HG02943 (cell line): ENCODE data around the gene PTPRN2.

Experiments
- ATAC-seq: cut with Tn5 transposase; IDR thresholded peaks from one replicate; pipeline ENCODE4 v1.9.1; 2021; ENCODE audit warnings: mild to moderate bottlenecking, low read depth, moderate library complexity; ENCODE audit not compliant: unreplicated experiment

PTPRN2 gene

DNA sequence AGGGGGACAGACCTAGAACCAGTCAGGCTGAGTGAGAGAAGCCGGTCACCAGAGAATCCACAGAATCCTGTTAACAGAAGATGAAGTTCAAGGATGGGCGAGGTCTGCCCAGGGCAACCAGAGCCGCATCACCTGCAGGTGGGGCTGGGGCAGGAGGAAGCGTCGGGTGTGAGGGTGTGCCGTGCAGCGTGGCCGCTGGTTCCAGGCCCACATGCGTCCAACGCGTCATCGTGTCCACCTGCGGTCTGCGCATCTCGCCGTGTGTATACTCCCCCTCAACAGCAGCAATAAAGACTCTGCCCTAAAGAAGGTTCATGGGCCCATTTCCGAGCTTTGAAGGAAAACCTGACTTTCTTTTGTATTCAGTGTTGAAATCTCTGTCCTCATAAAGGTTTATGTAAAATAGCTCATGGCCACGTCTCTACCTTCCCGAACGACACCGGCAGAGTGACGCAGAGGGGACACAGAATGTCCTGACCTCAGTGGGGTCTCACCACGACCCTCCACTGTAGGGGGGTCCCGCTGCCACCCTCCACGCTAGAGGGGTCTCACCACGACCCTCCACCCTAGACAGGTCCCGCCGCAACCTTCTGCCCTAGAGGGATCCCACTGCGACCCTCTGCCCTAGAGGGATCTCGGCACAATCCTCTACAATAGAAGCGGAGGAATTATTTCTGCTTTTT, 446.9 kb downstream of the PTPRN2 start:
- ATAC-seq = no peak

DNA sequence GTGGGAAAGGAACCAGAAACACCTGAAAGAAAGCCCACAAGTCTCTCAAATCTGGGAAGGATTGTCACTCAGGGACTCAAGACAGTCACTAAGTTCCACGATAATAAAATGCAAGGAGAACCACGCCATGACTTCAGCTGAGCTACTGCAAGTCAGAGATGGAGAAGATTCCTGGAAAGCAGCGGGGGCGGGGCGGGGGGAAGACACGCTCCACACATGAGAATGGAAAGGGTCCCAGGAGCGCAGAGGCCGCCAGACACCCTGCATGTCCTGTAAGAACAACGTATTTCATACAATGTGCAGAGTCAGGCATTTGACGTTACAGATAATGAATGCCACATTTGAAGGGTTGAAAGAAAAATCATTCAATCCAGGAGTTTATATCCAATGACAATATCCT, 448.1 kb downstream of the PTPRN2 start:
- no peak for ATAC-seq

DNA sequence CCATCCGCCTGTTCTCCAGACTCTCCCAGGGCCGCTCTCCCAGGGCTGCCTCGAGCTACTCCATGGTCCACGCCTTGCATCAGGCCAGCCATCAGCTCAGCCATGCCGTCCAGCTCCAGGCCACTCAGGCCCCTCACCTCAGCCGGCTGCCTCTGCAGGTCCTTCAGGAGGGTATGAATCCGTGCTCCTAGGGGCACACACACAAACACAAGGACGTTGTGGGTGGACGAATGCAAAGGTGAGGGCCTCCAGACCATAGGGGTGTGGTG, 449.4 kb downstream of the PTPRN2 start:
- ATAC-seq = no peak

DNA sequence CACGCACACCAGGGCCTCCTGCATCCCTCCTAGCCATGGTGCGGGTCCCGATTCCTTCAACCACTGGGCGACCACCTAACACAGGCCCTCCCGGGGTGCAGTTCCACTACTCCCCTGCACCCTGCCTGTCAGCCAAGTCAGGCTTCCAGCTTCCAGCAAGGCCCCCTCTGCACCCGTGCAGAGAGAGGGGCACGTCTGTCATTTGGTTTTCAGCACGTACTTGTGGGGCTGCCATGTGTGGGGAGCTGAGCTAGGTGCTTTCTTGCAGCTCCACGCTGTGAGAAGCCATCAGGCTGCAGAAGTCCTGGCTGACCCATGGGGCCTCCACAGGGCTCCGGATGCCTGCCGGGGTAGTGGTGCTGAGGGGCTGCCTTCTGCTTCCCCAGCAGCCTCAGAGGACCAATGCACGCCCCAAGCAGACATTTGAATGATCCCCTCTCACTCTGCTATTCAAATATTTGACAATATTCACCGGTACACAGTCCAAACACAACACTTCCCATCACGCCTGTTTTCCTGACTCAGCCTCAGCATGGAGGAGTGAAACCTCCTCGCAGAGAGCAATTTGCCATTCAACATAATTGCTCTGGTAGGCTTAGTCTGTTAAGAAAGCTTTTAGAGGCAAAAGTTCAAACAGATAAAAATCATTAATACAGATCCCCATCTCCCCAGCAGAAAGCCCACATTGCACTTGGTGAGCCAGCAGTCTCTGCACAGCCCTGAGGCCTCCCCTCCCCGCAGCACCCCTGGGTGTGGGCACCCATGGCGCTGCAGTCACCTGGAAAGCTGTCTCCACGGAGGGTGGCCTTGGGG, 449.9 kb downstream of the PTPRN2 start:
- no peak for ATAC-seq

DNA sequence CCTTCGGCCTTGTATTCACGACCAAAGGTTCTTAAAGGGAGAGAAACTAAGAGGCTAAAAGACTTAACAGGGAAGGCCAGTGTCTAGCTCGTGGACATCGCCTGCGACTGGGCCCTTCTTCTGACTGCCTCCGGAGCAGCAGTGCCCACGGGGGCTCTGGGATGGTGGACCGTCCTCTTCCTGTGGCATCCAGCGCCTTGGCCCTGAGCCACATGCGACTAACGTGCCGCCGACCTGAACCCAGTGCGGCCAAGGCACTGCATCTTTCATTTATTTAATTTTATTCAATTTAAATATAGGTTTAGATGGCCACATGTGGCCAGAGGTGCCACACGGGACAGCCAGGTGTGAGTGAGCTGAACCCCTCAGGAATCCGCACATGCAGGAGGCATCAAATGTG, 451.7 kb downstream of the PTPRN2 start:
- no peak for ATAC-seq

DNA sequence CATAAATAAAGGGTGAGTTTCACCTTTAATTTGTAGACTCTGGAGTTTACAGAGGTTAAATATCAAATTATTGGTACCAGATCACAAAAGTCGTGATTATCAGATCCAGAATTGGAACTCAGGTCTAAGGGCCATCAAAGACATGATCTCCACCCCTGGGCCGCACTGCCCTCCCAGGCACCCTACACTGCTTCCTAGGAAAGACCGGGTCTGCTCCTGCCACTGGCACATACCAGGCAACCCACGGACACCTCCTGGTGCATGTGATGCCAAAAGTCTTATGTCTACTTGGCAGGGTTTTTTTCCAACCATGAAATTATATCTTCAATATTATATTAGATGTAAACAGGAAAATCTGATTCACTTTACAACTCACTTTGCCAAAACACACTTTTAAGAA, 452.8 kb downstream of the PTPRN2 start:
- no peak for ATAC-seq

DNA sequence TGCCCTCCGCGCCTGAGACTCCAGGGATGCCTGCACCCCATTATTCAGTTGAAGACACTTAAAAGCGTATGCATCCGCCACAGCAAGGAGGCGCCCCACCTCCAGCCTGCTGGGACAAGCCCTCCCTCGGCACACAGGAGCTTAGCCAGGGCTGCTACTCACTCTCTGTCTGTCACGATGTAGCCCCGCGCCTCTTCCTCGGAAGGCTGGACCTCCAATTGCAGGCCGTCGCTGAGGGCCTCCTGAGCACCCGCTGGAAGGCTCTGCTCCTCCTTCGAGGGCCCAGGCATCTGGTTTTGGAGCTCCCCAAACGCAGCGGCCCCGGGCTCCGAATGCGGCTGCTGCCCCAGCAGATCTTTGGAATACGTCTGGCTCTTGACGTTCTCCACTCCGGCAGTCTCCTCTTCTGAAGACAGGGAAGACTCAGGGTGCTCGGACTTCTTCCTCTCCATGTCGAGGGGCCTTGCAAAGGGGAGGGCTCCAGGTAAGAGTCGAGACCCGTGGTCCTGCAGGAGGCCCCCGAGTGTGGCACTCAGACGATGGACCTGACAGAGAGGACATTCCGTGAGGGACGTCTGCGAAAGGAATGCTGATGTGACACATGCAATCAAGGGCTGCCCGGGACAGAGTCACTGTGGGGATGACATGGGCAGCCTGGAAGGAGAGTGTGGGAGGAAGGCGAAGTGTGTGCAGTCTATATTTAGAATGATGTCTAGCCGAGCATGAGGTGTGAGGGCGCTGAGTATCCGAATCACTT, 453.9 kb downstream of the PTPRN2 start:
- ATAC-seq = no peak

DNA sequence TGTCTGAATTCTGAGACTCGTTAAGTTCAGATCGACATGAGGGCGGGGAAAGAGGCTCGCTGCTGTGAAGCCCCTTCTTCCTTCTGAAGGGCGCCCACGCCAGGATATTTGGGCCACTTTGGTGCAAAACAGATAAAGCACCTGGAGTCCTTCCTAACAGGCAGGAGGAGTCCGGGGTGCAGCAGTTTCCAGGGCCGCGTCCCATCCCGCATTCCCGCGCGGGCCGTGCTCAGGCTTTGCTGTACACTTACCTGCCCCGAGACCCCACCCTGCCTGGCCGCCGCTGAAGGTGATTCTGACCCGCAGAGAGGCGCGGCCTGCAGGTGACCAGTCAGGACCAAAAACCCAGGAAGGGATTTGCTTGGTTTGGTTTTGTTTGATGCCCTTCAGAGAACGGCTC, 454.6 kb downstream of the PTPRN2 start:
- no peak for ATAC-seq

DNA sequence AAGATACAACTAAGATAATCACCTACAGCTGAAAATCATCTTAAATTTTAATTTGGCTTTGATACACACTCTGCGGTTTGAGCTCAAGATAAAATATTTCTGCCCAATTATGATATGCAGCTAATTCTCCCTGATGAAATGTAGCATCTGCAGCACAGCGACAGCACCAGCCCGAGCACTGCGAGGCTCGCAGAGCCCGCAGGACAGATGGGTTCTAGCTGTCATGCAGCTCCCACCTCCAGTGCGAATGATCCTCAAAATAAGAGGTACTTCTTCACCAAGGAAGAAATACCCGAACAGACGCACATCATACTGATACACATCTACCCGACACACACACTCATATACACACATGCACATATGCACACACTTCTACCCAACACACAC, 457.6 kb downstream of the PTPRN2 start:
- ATAC-seq = no peak

DNA sequence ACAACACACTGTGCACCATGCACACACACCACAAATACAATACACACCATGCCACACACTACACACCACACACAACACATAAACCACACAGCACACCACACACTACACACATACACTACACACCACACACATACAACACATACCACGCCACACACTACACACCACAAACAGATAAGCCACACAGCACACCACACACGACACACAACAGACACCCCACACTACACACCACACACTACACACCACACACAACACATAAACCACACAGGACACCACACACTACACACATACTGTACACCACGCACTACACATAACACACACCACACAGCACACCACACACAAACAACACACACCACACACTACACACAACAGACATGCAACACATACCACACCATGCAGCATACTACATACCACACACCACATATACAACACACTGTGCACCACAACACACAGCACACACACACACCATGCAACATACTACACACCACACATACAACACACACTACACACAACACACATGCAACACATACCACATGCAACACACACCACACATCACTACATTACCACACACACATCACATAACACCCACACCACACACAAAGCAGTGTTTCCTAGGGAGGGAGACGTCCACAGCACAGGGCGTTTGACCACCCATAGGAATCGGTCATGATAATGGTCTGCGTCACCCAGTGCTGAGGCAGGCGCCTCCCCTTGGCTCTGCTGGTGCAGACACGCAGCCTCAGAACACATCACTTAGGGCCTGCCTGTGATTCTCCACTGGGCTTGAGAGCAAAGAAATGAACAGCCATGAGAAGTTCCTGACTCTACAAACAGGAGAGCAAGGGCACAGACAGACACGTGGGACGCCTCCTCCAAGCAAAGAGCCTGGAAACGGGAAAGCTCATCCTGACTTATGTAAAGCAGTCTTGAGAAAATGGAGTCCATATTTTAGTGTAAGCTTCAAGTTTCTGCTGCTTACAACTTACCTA, 458.3 kb downstream of the PTPRN2 start:
- ATAC-seq = no peak

DNA sequence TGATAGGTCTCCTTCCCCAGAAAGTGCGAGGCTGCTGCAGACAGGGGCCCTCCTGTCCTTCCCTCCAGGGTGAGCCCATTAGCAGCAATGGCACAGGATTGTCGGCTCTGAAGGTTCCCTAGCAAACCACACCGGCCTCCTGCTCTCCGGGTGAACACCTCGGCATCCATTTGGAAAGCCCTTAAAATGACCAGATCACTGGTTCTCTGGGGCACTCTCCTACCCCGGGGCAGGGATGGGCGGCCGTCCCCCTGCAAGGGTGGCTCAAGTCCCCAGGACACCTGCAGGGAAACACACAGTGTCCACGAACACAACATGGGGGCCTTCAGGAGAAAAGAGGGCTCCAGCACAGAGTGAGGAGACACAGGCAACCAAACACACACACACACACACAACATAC, 459.1 kb downstream of the PTPRN2 start:
- ATAC-seq = no peak

DNA sequence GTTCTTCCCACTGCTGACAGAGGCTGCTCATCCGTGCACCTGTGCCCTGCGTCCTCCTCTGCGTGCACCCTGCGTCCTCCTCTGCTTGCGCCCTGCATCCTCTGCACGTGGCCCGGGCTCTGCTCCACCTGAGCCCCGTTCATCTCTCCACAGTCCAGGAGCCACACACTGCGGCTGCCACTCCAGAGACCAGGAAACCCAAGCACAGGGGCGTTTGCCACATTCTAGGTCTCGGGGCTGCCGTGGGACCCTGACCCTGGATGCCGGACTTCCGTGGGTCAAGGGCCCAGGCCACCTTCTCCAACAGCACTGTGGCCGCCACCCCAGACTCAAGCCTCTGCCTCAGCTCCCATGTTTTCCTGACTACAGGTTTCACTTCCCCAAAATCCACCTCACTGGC, 460.4 kb downstream of the PTPRN2 start:
- ATAC-seq = no peak

DNA sequence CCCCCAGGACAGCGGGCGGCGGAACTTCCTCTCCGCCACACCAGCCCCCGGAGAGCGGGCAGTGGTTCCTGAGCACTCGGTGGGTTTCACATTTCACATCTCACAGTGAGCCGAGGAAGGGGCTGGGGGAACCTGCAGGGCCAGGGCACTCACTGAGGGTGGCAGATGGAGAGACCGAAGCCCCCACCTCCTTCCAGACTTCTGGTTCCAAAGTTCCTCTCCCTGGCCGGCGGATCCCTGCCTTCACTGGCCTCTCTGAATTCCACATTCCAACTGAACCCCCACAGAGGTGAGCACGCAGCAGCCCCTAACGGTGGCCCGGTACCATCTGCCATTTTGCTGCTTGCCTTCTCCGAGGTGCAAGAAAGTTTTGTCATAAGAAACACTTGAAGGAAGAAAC, 461.0 kb downstream of the PTPRN2 start:
- no peak for ATAC-seq

DNA sequence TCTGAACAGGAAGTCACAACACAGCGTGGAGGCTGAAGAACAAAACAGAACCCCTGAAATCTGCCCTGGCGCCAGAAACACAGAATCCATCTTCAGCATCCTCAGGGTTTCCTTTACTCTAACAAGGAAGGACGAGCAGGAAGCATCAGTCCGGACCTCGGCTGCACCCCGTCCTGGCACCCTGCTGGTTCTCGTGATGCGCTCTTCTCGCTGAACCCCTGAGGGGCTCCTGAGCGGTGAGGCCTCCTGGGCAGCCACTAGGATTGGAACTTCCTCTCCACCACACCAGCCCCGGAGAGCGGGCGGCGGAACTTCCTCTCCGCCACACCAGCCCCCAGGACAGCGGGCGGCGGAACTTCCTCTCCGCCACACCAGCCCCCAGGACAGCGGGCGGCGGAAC, 461.9 kb downstream of the PTPRN2 start:
- no peak for ATAC-seq

DNA sequence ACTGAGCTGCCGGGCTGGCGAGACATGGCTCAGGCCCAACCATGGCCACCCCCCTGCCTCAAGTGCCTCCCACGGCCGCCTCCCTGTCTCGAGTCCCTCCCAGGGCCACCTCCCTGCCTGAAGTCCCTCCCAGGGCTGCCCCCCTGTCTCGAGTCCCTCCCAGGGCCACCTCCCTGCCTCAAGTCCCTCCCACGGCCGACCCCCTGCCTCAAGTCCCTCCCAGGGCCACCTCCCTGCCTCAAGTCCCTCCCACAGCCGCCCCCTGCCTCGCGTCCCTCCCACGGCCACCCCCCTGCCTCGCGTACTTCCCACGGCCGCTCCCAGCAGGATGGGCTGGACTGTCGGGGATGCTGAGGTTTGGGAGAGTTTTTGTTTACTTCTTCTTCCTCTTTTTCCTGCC, 462.5 kb downstream of the PTPRN2 start:
- no peak for ATAC-seq

DNA sequence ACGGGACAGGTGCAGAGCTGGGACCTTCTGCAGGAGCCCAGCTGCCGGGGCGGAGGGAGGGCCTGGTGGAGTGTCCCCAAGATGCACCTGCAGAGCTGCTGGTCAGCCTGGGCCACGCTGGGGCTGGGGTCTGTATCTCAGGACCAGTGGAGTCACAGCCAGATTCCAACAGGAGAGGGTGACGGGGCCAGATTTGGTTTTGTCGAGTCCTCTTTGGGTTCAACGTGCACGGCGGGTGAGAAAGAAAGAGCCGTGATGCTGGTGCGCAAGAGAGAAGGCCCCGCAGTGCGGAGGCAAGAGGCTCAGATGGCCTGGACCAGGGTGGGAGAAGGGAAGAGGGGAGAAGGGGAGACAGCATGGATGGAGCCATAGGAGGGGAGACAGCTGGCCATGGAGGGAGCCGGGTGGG, 462.9 kb downstream of the PTPRN2 start:
- no peak for ATAC-seq

DNA sequence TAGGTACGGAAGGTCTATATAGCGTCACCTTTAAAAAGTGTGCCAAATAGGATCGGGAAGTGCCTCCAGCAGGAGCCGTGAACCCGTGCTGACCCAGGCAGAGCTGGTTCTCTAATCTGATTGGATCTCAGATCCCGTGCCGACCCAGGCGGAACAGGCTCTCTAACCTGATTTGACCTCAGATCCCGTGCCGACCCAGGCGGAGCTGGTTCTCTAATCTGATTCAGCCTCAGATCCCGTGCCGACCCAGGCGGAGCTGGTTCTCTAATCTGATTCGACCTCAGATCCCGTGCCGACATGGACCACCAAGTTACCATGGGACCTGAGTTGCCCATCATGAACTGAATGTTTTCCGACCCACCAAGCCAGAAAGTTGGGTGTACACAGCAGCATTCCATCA, 463.9 kb downstream of the PTPRN2 start:
- no peak for ATAC-seq

DNA sequence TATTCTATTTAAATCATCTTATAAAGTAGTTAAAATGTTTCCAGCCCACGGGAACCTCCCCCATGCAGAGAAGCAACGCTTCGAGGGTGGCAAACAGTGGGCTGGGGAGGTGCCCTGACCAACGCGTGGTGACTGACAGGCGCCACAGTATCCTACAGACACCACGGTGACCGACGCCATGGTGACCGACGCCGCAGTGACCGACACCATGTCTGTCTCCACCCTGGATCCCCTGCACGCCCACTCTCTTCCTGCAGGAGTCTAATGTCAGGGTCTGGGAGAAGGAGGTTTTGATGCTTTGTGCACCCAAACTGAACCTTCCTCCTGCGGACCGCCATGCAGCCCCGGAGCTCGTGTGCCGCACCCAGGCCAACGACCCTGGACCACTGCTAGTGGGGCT, 464.4 kb downstream of the PTPRN2 start:
- no peak for ATAC-seq

DNA sequence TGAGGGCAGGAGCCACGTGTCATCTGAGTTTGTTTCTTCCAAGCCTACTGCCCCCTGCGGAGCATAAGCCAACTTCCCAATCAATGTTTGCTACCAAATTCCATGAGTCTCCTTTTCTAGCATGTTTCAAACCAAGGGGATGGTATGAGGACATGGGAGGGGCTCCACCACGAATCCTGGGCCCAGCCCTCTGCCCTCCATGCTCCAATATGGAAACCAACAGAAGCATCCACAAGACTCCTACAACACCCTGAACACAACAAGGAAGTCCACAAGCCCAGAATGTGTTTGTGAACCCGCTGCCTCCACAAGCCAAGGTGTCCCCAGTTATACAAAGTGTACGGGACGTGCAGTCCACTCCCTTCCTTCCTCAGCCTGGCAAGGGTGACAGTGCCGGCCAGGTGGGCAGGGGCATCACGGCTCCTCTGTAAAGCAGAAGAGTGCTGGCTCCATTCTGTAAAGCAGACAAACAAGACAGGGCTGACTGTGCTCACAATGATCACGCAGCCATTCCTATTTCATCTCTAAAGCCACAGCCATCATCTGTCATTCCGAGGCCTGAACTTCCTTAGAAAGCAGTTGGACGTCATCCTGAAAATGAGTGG, 466.1 kb downstream of the PTPRN2 start:
- no peak for ATAC-seq

DNA sequence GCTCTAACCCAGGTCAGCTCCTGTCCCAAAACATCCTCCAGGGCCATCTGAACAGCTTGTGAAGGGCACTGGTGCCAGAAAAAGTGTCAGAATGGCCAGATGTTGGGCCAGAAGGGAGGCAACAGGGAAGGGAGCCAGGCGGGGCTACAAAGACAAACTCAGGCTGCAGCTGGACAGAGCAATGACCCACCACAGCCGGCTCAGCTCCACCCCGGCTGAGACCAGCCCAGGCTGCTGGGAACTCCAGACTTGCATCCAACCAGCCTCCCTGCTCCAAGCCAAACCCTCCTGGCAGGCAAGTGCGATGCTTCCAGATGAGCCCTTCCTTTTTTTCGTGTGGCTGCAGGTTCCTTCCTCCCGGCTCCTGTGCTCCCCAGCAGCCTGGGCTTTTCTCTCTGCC, 466.9 kb downstream of the PTPRN2 start:
- no peak for ATAC-seq
